GM21737 (cell line): ENCODE data around the gene NFIC.
"Not testable (repeated sequence)": the region's sequence is repeated elsewhere in the genome, so short reads cannot be mapped to it uniquely, and the experiment has no call there.

Experiments used
- ATAC-seq: cut with Tn5 transposase; IDR thresholded peaks from one replicate; pipeline ENCODE4 v1.9.1; 2021; ENCODE audit warnings: mild to moderate bottlenecking, moderate library complexity; ENCODE audit not compliant: unreplicated experiment

NFIC gene

GRCh38 chr19:3336680-3337523, 29.5 kb upstream of the NFIC start:
- no peak for ATAC-seq

- ATAC-seq: no peak
Observed at GRCh38 chr19:3338541-3339181, 27.7 kb upstream of the NFIC start.

- ATAC-seq: no peak
Observed at GRCh38 chr19:3340340-3340739, 26.0 kb upstream of the NFIC start.

GRCh38 chr19:3342246-3342645, 24.1 kb upstream of the NFIC start:
- no peak for ATAC-seq

GRCh38 chr19:3342962-3343361, 23.4 kb upstream of the NFIC start:
- ATAC-seq: not testable (repeated sequence)

- ATAC-seq: no peak
Observed at GRCh38 chr19:3343619-3344502, 22.5 kb upstream of the NFIC start.

- ATAC-seq: no peak
Observed at GRCh38 chr19:3344608-3345598, 21.5 kb upstream of the NFIC start.

- ATAC-seq: no peak
Observed at GRCh38 chr19:3345850-3346460, 20.4 kb upstream of the NFIC start.

- ATAC-seq: no peak
Observed at GRCh38 chr19:3346677-3347353, 19.6 kb upstream of the NFIC start.

- ATAC-seq: no peak
Observed at GRCh38 chr19:3348042-3348441, 18.3 kb upstream of the NFIC start.

GRCh38 chr19:3348469-3348868, 17.9 kb upstream of the NFIC start:
- ATAC-seq: not testable (repeated sequence)

- ATAC-seq: no peak
Observed at GRCh38 chr19:3350014-3350663, 16.2 kb upstream of the NFIC start.

- no peak for ATAC-seq
Observed at GRCh38 chr19:3351702-3352447, 14.5 kb upstream of the NFIC start.

GRCh38 chr19:3353493-3353892, 12.9 kb upstream of the NFIC start:
- no peak for ATAC-seq

GRCh38 chr19:3356805-3357204, 9.6 kb upstream of the NFIC start:
- ATAC-seq: no peak

- no peak for ATAC-seq
Observed at GRCh38 chr19:3357271-3357991, 9.0 kb upstream of the NFIC start.

GRCh38 chr19:3357992-3358688, 8.2 kb upstream of the NFIC start:
- ATAC-seq: no peak
